ENCODE results near the gene HHEX. TPM values are rescaled to one million over a fixed set of nuclear protein-coding genes. Genes with fewer than 3 reads are reported as not detected.

Gene HHEX
- total and polyA plus RNA-seq, 2 of the 8 experiments (the other 6 are each of a cell fraction or from before 2014, with no cell fraction given): 0.56 to 1.5 TPM

- WGBS, 2 experiments (ENCODE audit: extremely low coverage in 1 of 2, insufficient coverage in 1 of 2, insufficient read length in 1 of 2, insufficient replicate concordance in 2 of 2, low coverage in 1 of 2, low lambda C conversion rate in 2 of 2, missing lambda C conversion rate in 1 of 2): 11% methylated on average over 19 of the region's 61 CpGs; no CpG with 5 or more reads in 1 of the 2 experiments
- no peak for FAIRE-seq
- no peak overlapping the region for H2BK120ac ChIP-seq (replicated peaks; ENCODE audit: low read depth, low read length)
- ChIA-PET POLR2A (ENCODE audit: partially characterized antibody) (no interaction called here), CTCF (ENCODE audit: partially characterized antibody) (interaction anchor here (1.2 to 1.5 kb wide), 2 partner anchors 89 to 147 kb away, joined by 3 read pairs; no protein-coding TSS in a partner anchor)
- peak overlapping the region; percentile 62 for H3K18ac ChIP-seq (ENCODE audit: extremely low read depth, low read length)
- H3K23ac ChIP-seq (ENCODE audit: insufficient read length): no peak overlapping the region
- H3K9ac ChIP-seq (replicated peaks in 1 of 4; ENCODE audit: extremely low read depth in 1 of 4, low read depth in 3 of 4, low read length in 3 of 4): no peak overlapping the region
- peak overlapping the region; percentile 29 to 66 (median 40); a peak in 7 of 8 replicates for H3K4me3 ChIP-seq (ENCODE audit: extremely low read depth in 1 of 4, insufficient read depth in 2 of 4, low read depth in 3 of 4, low read length in 4 of 4)
- H4K5ac ChIP-seq (ENCODE audit: insufficient read length, low read depth, low read length): no peak overlapping the region
- no peak overlapping the region; the same call in 1 of the 2 replicates for H2BK12ac ChIP-seq (ENCODE audit: low read depth, low read length)
- H3K4me1 ChIP-seq (replicated peaks in 1 of 4; ENCODE audit: control insufficient read depth in 3 of 4, insufficient read depth in 4 of 4, low read length in 3 of 4): peaks cover 0 to 13% (median 5%) of the 10 kb centered on the region in 4 experiments; a peak in 6 of 7 replicates
- DNase-seq (ENCODE audit: low read depth in 1 of 2, low spot score in 2 of 2): peak in 1 of 2 experiments; percentile 73
- peaks cover 29 to 93% (median 70%) of the 10 kb centered on the region in 4 experiments for H3K27me3 ChIP-seq (replicated peaks in 1 of 4; ENCODE audit: control insufficient read depth in 3 of 4, extremely low read depth in 1 of 4, insufficient read depth in 3 of 4, low read length in 3 of 4)
- no peaks in the 10 kb centered on the region for H3K79me2 ChIP-seq (ENCODE audit: control insufficient read depth in 1 of 2, insufficient read depth in 2 of 2, low read length in 2 of 2)
- no peak overlapping the region for H4K91ac ChIP-seq (replicated peaks; ENCODE audit: insufficient read length, low read length)
- peak overlapping the region; percentile 31; the same call in 1 of the 2 replicates for H2AFZ ChIP-seq (ENCODE audit: low read length)
- H3K36me3 ChIP-seq (ENCODE audit: control insufficient read depth in 2 of 4, insufficient read depth in 4 of 4, low read length in 3 of 4): peaks cover 0 to 9% (median 0%) of the 10 kb centered on the region in 4 experiments; a peak in 1 of 8 replicates
- no peak overlapping the region for H3K27ac ChIP-seq (ENCODE audit: low read depth, low read length)
- no peak overlapping the region for H2BK20ac ChIP-seq (ENCODE audit: low read length)
- no peak overlapping the region for H3K14ac ChIP-seq (ENCODE audit: insufficient read length)
- H3K4ac ChIP-seq (replicated peaks; ENCODE audit: insufficient read length, low read depth, low read length): no peak overlapping the region
- no peak overlapping the region for H2BK15ac ChIP-seq (ENCODE audit: low read length)
- peak overlapping the region; percentile 63; the same call in 1 of the 2 replicates for H4K8ac ChIP-seq (ENCODE audit: extremely low read depth, insufficient read depth, low read length)
- H2BK5ac ChIP-seq (ENCODE audit: low read depth, low read length): no peak overlapping the region
- no peaks in the 10 kb centered on the region for H3K9me3 ChIP-seq (ENCODE audit: insufficient read depth in 2 of 2, low read depth in 1 of 2, low read length in 1 of 2)
- peaks cover 22% of the 10 kb centered on the region for H3K23me2 ChIP-seq (ENCODE audit: low read depth, low read length)
- H2AK5ac ChIP-seq (ENCODE audit: low read depth, low read length): no peak overlapping the region
- H3K4me2 ChIP-seq (ENCODE audit: insufficient read depth in 1 of 2, low read depth in 2 of 2, low read length in 2 of 2): peak overlapping the region; percentile 86 to 87
- no peaks in the 10 kb centered on the region for H3K79me1 ChIP-seq (ENCODE audit: low read depth, low read length)
- peaks cover 0 to 4% of the 10 kb centered on the region in 2 experiments for H4K20me1 ChIP-seq (replicated peaks in 1 of 2; ENCODE audit: control insufficient read depth in 1 of 2, insufficient read depth in 2 of 2, low read length in 2 of 2)
- no peak overlapping the region for H3K56ac ChIP-seq (replicated peaks; ENCODE audit: insufficient read length, low read depth, low read length)
- TF ChIP-seq YY1 (IDR thresholded peaks at IDR 0.05; ENCODE audit: low read depth, low read length) (no peak), POLR2AphosphoS5 (IDR thresholded peaks at IDR 0.05; ENCODE audit: low read depth, low read length) (no peak), TBP (IDR thresholded peaks at IDR 0.05; ENCODE audit: low read depth, low read length) (no peak), KDM4A (IDR thresholded peaks at IDR 0.05; ENCODE audit: low read depth, low read length, severe bottlenecking) (peak; percentile 35), EZH2 (IDR thresholded peaks at IDR 0.05; ENCODE audit: low read depth, low read length, severe bottlenecking) (peak; percentile 58), PHF8 (conservative IDR thresholded peaks at IDR 0.05; ENCODE audit: low read depth, low read length) (0 out of 2 replicates have a peak, but pooled peaks have one; percentile 27), EP300 (IDR thresholded peaks at IDR 0.05; ENCODE audit: borderline replicate concordance in 1 of 2, low read depth in 2 of 2, low read length in 2 of 2) (no peak), E2F6 (IDR thresholded peaks at IDR 0.05) (peak; percentile 59; the same call in 1 of the 2 replicates), FOSL1 (IDR thresholded peaks at IDR 0.05; ENCODE audit: insufficient read depth, low read depth, low read length) (no peak), BACH1 (IDR thresholded peaks at IDR 0.05; ENCODE audit: low read length) (peak; percentile 29; the same call in 1 of the 2 replicates)
Observed at GRCh38 chr10:92695679-92696605, 6.2 kb downstream of the HHEX start.

All from H1 (cell line).